NCI-H82 treated with DMSO at 0.1 percent for 48 hours (cell line): Measurements from ENCODE around the gene DNMT1.
"Not testable (repeated sequence)": the region's sequence is repeated elsewhere in the genome, so short reads cannot be mapped to it uniquely, and the experiment has no call there.

Source experiments
- DNase-seq: peaks from one replicate; lab custom pipeline; 2025; ENCODE audit not compliant: unreplicated experiment; lab: John Stamatoyannopoulos, UW

Gene DNMT1

DNA sequence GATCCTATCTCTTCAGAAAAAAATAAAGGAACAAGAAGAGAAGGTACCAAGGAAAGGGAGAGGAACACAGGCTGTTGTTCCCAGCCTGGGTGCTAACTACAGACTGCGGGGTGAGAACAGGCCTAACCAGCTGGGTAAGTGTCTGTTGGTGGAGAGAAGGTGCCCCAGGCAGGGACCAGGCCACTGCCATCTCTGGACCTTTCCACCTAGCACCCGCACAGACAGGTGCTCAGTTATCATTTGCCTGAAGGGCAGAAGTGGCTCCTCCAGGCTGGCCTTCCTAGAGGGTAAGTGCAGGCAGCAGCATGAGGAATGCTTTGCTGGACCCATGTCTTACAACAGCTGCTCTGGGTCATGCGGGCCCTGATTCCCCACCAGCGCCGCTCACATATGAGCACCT lies 10.1 kb downstream of the DNMT1 start:
- no peak for DNase-seq

DNA sequence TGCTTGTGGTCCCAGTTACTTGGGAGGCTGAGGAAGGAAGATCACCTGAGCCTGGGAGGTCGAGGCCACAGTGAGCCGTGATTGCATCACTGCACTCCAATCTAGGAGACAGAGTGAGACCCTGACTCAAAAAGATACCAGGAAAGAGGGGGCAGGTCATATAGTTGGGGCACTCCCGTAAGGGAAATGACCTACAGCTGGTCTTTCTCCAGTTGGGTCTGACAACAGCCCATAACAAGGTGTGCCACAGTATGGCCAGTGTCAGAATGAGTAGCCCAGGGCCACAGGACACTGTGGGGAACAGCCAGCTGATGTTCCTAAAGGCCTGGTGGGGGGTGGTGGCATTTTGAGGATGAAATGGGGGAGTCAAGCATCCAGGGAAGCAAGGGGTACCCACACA lies 10.8 kb downstream of the DNMT1 start:
- DNase-seq, result no peak

DNA sequence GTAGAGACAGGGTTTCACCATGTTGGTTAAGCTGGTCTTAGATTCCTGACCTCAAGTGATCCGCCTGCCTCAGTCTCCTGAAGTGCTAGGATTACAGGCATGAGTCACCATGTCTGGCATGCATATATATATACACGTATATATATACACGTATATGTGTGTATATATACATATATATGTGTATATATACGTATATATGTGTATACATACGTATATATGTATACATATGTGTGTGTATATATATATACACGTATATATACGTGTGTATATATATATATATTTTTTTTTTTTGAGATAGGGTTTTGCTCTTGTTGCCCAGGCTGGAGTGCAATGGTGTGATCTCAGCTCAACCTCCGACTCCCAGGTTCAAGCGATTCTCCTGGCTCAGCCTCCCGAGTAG lies 11.9 kb downstream of the DNMT1 start:
- no peak for DNase-seq

DNA sequence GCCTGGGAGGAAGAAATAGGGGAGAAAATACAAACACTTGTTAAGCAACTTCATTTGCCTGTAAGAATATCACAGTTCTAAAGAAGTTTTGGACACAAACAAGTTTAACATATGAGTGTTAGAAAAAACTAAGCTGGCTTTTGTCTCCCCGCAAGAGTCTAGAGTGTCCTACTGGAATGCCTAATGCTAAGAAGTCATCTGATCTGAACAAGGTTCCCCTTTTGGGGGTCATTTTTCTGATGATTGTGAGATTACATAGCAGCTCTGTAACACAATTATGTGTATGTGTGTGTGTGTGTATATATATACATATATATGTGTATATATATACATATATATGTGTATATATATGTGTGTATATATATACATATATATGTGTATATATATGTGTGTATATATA lies 12.7 kb downstream of the DNMT1 start:
- DNase-seq, result no peak

DNA sequence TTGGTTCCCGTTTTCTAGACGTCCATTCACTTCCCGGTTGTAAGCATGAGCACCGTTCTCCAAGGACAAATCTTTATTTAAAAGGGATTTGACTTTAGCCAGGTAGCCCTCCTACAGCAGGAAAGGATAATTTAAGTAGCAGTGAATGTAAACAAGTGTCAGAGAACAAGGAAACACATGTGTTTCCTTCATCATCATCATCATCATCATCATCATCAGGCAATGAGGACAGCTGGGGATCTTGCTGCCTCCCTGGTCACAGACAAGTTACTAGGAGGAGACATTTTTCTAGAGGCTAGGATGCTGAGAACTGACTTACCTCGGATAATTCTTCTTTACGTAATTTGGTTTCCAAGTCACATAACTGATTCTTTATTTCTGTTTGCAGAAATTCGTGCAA lies 14.3 kb downstream of the DNMT1 start:
- no peak for DNase-seq

- not testable (repeated sequence) for DNase-seq
Observed at GRCh38 chr19:10180024-10180423, 14.7 kb downstream of the DNMT1 start.

DNA sequence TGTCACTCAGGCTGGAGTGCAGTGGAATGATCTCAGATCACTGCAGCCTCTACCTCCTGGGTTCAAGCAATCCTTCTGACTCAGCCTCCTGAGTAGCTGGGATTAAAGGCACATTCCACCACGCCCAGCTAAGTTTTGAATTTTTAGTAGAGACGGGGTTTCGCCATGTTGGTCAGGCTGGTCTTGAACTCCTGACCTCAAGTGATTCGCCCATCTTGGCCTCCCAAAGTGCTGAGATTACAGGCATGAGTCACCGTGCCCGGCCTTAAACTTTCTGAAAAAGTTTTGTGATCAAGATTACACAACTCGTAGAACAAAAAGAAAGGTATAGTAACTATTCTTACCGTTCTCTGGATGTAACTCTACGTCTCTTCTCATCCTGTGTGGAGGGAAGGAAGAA lies 21.2 kb downstream of the DNMT1 start:
- DNase-seq, result no peak

- DNase-seq, result no peak
Observed at GRCh38 chr19:10168386-10168948, 26.3 kb downstream of the DNMT1 start.

DNA sequence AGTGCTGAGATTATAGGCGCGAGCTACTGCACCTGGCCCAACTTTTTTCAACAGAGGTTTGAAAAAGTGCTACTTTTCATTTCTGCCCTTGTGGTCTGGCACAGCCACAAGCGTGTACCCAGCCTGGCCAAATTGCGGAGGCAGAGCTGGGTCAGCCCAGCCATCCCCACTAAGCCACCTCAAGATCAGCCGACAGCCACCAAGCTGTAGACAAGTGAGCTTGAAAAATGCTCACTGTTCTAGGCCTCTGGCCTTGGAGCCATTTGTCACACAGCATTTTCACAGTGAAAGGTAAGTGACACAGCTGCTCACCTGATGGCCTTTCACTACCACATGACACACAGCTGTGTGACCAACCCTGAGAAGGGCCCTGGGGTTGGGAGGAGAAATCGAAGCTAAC lies 27.3 kb downstream of the DNMT1 start:
- no peak for DNase-seq

DNA sequence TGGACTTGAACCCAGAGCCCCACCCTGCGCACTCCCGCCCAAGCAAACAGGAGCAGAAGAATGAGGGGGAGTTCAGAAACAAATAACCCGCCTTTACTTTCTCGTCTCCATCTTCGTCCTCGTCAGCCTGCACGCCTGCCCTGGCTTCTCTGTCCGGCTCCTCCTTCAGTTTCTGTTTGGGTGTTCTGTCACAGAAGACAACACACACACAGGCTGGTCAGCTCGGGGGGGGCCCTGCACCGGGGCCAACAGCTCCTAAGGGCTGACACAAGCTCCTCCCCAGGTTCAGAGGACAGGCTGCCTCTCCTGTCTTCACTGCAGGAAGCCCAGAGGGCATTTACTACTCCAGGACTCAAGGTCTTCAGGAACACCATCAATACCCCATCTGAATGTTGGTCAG lies 28.3 kb downstream of the DNMT1 start:
- not testable (repeated sequence) for DNase-seq

- no peak for DNase-seq
Observed at GRCh38 chr19:10166046-10166445, 28.7 kb downstream of the DNMT1 start.

DNA sequence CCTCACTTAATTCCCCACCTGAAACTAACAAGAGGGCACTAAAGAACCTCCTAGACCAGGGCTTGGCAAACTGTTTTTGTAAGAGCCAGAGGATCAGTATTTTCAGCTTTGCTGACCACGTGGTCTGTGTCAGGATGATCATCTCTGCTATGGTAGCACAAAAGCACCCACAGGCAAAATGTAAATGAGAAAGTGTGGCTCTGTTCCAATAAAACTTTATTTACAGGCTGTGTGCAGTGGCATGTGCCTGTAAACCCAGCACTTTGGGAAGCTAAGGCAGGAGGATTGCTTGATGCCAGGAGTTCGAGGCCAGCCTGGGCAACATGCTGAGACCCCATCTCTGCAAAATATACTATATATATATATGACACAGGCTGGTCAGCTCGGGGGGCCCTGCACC lies 31.2 kb downstream of the DNMT1 start:
- DNase-seq, result no peak

DNA sequence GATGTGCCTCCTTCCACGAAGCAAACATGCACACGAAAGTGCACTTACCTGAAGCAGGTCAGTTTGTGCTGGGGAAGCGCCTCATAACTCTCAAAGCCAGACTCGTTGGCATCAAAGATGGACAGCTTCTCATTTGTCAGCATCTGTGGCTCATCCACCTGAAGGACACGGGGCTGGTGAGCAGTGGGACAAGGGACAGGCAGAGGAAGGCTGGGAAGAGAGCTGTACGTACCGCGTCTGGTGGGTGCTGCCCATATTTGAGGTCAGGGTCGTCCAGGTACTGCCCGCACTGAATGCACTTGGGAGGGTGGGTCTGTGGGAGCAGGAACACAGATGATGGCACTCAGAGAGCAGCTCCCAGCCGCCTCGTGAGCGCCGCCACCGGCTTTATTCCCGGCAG lies 35.1 kb downstream of the DNMT1 start:
- no peak for DNase-seq

DNA sequence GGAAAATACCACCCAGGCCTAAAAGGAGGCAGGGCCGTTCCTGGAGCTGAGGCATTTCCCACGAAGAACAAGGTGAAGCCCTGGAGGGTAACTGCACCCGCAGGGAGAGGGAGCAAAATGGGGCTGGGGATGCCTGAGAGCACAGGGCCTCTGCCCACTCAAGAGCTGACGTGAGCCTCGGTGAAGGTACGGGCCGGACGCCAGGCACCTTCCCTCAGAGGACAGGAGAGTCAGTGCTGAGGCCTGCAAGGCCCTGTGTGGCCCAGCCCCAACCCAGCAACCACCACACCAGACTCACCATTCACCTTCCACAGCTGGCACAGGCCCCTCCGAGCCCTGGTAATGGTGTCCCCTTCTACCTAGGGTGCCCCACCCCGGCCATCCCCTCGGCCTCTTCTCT lies 36.3 kb downstream of the DNMT1 start:
- DNase-seq, result no peak

- no peak for DNase-seq
Observed at GRCh38 chr19:10158071-10158470, 36.7 kb downstream of the DNMT1 start.

GRCh38 chr19:10155839-10156238 lies 38.9 kb downstream of the DNMT1 start:
- DNase-seq, result no peak

- no peak for DNase-seq
Observed at GRCh38 chr19:10152100-10152499, 42.7 kb downstream of the DNMT1 start.

- DNase-seq, result no peak
Observed at GRCh38 chr19:10151521-10151920, 43.2 kb downstream of the DNMT1 start.

- no peak for DNase-seq
Observed at GRCh38 chr19:10149427-10149826, 45.3 kb downstream of the DNMT1 start.

DNA sequence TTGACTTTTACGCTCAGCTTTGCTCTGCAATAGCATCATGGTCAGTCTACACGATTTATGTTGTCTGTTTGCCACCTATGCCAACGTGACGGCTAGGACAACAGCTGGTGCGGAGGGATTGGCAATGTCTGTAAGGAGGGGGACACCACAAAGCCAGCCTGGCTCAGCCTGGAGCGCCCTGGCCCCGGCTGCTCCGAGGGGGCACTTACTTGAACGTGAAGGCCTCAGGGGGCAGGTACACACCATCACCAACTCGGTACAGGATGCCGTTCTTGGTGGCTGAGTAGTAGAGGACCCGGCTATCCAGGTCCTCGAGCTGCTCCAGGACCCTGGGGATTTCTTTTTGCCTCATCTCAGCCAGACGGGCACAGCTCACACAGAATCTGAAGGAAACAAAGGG lies 48.6 kb downstream of the DNMT1 start:
- DNase-seq, result no peak

GRCh38 chr19:10145031-10145430 lies 49.7 kb downstream of the DNMT1 start:
- DNase-seq, result no peak

- DNase-seq, result no peak
Observed at GRCh38 chr19:10144361-10144760, 50.4 kb downstream of the DNMT1 start.

- no peak for DNase-seq
Observed at GRCh38 chr19:10143681-10144080, 51.1 kb downstream of the DNMT1 start.
